ENCODE measurements around the gene YBEY.

GRCh38 chr21:46295996-46296752 lies 10.0 kb downstream of the YBEY start:
- TF ChIP-seq CTCF (IDR thresholded peaks at IDR 0.05 in 8 of 11, conservative IDR thresholded peaks at IDR 0.05 in 3 of 11): no peak
- TF ChIP-seq POLR2A (IDR thresholded peaks at IDR 0.05): no peak
